RWPE2 (cell line): ENCODE data around the gene TMEM184C.

Experiments used
- ATAC-seq: fragments of 200-7000 bp; cut with Tn5 transposase; 3 replicates; pipeline ENCODE4 v1.9.1; 2021; ENCODE audit warnings: low read depth
- DNase-seq: peaks from one replicate; pipeline ENCODE4 v3.0.0-alpha.2; 2020; ENCODE audit warnings: low spot score
- H3K27ac ChIP-seq: fragments of 450-650 bp; 2 replicates; pipeline ENCODE4 v1.5.1; 2017; ENCODE audit warnings: mild to moderate bottlenecking; ENCODE audit not compliant: poor library complexity, severe bottlenecking
- H3K27me3 ChIP-seq: fragments of 250-450 bp; sonication (Bioruptor Pico); 2 replicates; pipeline ENCODE4 v1.5.1; 2021; ENCODE audit warnings: mild to moderate bottlenecking, moderate library complexity; ENCODE audit not compliant: insufficient read depth, poor library complexity, severe bottlenecking
- H3K36me3 ChIP-seq: fragments of 250-450 bp; sonication (Bioruptor Pico); 2 replicates; pipeline ENCODE4 v1.5.1; 2020; ENCODE audit warnings: low read depth, mild to moderate bottlenecking, moderate library complexity
- H3K4me1 ChIP-seq: fragments of 250-450 bp; sonication (Bioruptor Pico); 2 replicates; pipeline ENCODE4 v1.5.1; 2021; ENCODE audit warnings: mild to moderate bottlenecking, moderate library complexity; ENCODE audit not compliant: insufficient read depth, poor library complexity, severe bottlenecking
- H3K4me3 ChIP-seq: fragments of 250-450 bp; sonication (Bioruptor Pico); 2 replicates; pipeline ENCODE4 v1.5.1; 2021; ENCODE audit warnings: mild to moderate bottlenecking, moderate library complexity; ENCODE audit not compliant: severe bottlenecking
- H3K9me3 ChIP-seq: fragments of 250-450 bp; sonication (Bioruptor Pico); 2 replicates; pipeline ENCODE4 v1.5.1; 2021; ENCODE audit warnings: mild to moderate bottlenecking, moderate library complexity; ENCODE audit not compliant: severe bottlenecking
- TF ChIP-seq, protein P1 (sequence below): fragments of 450-650 bp; IDR thresholded peaks from one replicate; pipeline ENCODE4 v1.5.1; 2017; ENCODE audit warnings: mild to moderate bottlenecking, moderate library complexity; ENCODE audit not compliant: poor library complexity, severe bottlenecking

The TMEM184C gene

GRCh38 chr4:147639388-147639787 is 22.2 kb downstream of the TMEM184C start:
- Histone ChIP-seq H3K9me3 (no peaks in the 10 kb centered on the region), H3K36me3 (peaks cover 64% of the 10 kb centered on the region), H3K27ac (no peak overlapping the region), H3K27me3 (no peaks in the 10 kb centered on the region), H3K4me3 (no peak overlapping the region), H3K4me1 (no peaks in the 10 kb centered on the region)
- TF ChIP-seq, protein P1, sequence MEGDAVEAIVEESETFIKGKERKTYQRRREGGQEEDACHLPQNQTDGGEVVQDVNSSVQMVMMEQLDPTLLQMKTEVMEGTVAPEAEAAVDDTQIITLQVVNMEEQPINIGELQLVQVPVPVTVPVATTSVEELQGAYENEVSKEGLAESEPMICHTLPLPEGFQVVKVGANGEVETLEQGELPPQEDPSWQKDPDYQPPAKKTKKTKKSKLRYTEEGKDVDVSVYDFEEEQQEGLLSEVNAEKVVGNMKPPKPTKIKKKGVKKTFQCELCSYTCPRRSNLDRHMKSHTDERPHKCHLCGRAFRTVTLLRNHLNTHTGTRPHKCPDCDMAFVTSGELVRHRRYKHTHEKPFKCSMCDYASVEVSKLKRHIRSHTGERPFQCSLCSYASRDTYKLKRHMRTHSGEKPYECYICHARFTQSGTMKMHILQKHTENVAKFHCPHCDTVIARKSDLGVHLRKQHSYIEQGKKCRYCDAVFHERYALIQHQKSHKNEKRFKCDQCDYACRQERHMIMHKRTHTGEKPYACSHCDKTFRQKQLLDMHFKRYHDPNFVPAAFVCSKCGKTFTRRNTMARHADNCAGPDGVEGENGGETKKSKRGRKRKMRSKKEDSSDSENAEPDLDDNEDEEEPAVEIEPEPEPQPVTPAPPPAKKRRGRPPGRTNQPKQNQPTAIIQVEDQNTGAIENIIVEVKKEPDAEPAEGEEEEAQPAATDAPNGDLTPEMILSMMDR, result no peak
- no peak for DNase-seq
- no peak for ATAC-seq

DNA sequence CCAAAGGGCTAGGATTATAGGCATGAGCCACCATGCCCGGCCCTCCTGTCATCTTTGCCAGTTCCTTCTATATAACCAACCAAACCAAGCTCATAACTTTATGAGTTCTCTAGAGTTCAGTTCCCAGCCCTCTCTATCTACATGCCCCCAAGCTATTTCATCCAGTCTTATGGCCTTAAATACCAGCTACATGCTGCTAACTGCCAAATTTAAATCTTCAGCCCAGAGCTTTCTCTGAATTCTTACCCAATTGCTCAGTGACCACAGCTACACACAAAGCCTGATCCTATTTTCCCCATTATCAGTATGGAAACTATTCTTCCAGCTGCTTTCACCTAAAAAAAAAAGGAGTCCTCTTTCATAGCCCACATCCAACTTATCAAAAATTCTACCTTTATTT is 23.1 kb downstream of the TMEM184C start:
- DNase-seq, result no peak
- H3K4me3 ChIP-seq, result no peak overlapping the region
- H3K4me1 ChIP-seq, result no peaks in the 10 kb centered on the region
- no peak overlapping the region for H3K27ac ChIP-seq
- H3K36me3 ChIP-seq, result peaks cover 59% of the 10 kb centered on the region
- no peak for ATAC-seq
- H3K27me3 ChIP-seq, result no peaks in the 10 kb centered on the region
- TF ChIP-seq, protein P1, result no peak
- no peaks in the 10 kb centered on the region for H3K9me3 ChIP-seq

DNA sequence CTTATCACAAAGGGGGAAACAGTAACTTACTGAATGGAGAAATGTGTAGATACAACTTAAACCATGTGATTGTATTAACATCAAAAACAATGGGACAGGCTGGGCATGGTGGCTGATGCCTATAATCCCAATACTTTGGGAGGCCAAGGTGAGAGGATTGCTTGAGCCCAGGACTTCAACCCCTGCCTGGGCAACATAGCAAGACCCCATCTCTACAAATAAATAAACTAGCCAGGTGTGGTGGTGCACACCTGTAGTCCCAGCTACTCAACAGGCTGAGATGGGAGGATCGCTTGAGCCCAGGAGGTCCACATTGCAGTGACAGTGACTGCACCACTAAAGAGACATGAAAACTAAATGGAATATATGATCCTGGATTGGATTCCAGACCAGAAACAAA is 26.4 kb downstream of the TMEM184C start:
- Histone ChIP-seq H3K4me3 (no peak overlapping the region), H3K27me3 (no peaks in the 10 kb centered on the region), H3K36me3 (peaks cover 39% of the 10 kb centered on the region), H3K4me1 (peaks cover 6% of the 10 kb centered on the region), H3K9me3 (peaks cover 2% of the 10 kb centered on the region), H3K27ac (no peak overlapping the region)
- ATAC-seq (no peak), DNase-seq (no peak)
- TF ChIP-seq, protein P1, result no peak

DNA sequence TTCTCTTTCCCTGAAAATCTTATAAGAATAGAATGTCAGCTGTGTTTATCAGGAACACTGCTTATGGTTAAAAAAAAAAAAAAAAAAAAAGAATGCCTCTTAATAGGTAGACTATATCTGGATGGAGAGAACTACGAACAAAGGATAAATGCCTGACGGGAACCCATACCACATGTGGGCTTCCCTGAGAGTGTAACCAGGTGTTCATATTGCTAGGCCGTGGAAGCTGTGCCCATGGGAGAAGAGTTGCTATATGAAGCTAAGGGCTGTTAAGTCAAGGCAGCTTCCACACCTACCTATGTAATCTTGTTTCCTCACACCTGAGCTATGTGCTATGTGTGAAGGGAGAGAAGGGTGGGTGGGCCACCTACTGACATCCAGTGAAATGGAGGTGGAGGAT is 27.3 kb downstream of the TMEM184C start:
- no peak for ATAC-seq
- TF ChIP-seq, protein P1, result no peak
- H3K27me3 ChIP-seq, result no peaks in the 10 kb centered on the region
- no peak for DNase-seq
- H3K4me3 ChIP-seq, result no peak overlapping the region
- peaks cover 6% of the 10 kb centered on the region for H3K4me1 ChIP-seq
- H3K9me3 ChIP-seq, result peaks cover 2% of the 10 kb centered on the region
- H3K27ac ChIP-seq, result no peak overlapping the region
- H3K36me3 ChIP-seq, result peaks cover 30% of the 10 kb centered on the region

- H3K36me3 ChIP-seq, result peaks cover 30% of the 10 kb centered on the region
- no peak for ATAC-seq
- no peak for DNase-seq
These were observed 27.9 kb downstream of the TMEM184C start for GRCh38 chr4:147645099-147645498.

More at GRCh38 chr4:147645099-147645498, 27.9 kb downstream of the TMEM184C start:
- Histone ChIP-seq H3K4me3 (no peak overlapping the region), H3K27ac (no peak overlapping the region), H3K4me1 (peaks cover 6% of the 10 kb centered on the region), H3K27me3 (no peaks in the 10 kb centered on the region), H3K9me3 (peaks cover 2% of the 10 kb centered on the region)
- TF ChIP-seq, protein P1, result no peak
